GM12878 (cell line): ENCODE data around the gene SNX2. TPM values are rescaled to one million over a fixed set of nuclear protein-coding genes. Genes with fewer than 3 reads are reported as not detected.

Experiments
- ATAC-seq: fragments of 200-7000 bp; cut with Tn5 transposase; 3 replicates; pipeline ENCODE4 v1.9.1; 2020; ENCODE audit warnings: mild to moderate bottlenecking, moderate library complexity
- BruUV-seq: library from RNA; stranded (reverse); fragments of 400-500 nt; replicated peaks from 2 replicates; lab custom pipeline; 2021; lab: Mats Ljungman, UMichigan
- CTCF ChIA-PET: fragments of 300-600 bp; sonication (Branson Sonifier 250); formaldehyde crosslinking; extraction: SDS; loops from one replicate; lab custom pipeline; 2021; ENCODE audit warnings: inconsistent platforms; lab: Yijun Ruan, JAX
- POLR2A ChIA-PET: fragments of 350-600 bp; formaldehyde crosslinking; extraction: SDS; loops from one replicate; lab custom pipeline; 2021; ENCODE audit warnings: inconsistent platforms; lab: Charles Lee
- RAD21 ChIA-PET: fragments of 300-600 bp; sonication (Branson Sonifier 250); formaldehyde crosslinking; loops from one replicate; lab custom pipeline; 2023; ENCODE audit warnings: antibody characterized with exemption; ENCODE audit not compliant: unreplicated experiment; lab: Charles Lee
- SMC1A ChIA-PET: fragments of 300-600 bp; sonication (Branson Sonifier 250); formaldehyde crosslinking; loops from one replicate; lab custom pipeline; 2023; ENCODE audit not compliant: unreplicated experiment, uncharacterized antibody; lab: Charles Lee
- DNase-seq: peaks from one replicate; pipeline ENCODE4 v3.0.0-alpha.2; 2011; ENCODE audit warnings: low read depth, low spot score
- FAIRE-seq: peaks from 3 replicates; lab custom pipeline; 2011; peaks lifted over from hg19 to GRCh38; lab: Jason Lieb, UNC
- H2AFZ ChIP-seq: 2 replicates; pipeline ENCODE4 v1.6.0; 2011; ENCODE audit warnings: low read depth, low read length, control low read depth; ENCODE audit not compliant: control insufficient read depth
- H3K27ac ChIP-seq: 2 replicates; pipeline ENCODE4 v1.5.1; 2011; ENCODE audit warnings: control low read depth; ENCODE audit not compliant: control insufficient read depth, insufficient read depth
- H3K27me3 ChIP-seq, 2 experiments: replicated peaks in 1 of 2; 2 replicates each; pipeline versions ENCODE4 v1.6.0 to v1.6.1; 2011; ENCODE audit warnings: low read length in 1 of 2; ENCODE audit not compliant: control insufficient read depth in 2 of 2, insufficient read depth in 2 of 2
- H3K36me3 ChIP-seq, 2 experiments: 2 replicates each; pipeline ENCODE4 v1.5.1; 2011; ENCODE audit warnings: low read length in 1 of 2; ENCODE audit not compliant: control insufficient read depth in 2 of 2, insufficient read depth in 2 of 2
- H3K4me1 ChIP-seq: 2 replicates; pipeline ENCODE4 v1.6.1; 2011; ENCODE audit warnings: mild to moderate bottlenecking, low read length, moderate library complexity, mixed read lengths; ENCODE audit not compliant: control insufficient read depth, insufficient read depth
- H3K4me2 ChIP-seq: 2 replicates; pipeline ENCODE4 v1.6.0; 2011; ENCODE audit warnings: control low read depth; ENCODE audit not compliant: control insufficient read depth, insufficient read depth
- H3K4me3 ChIP-seq: fragments of 200-600 bp; sonication (generic); 2 replicates; pipeline ENCODE4 v1.5.1; 2016
- H3K79me2 ChIP-seq: 2 replicates; pipeline ENCODE4 v1.6.0; 2011; ENCODE audit warnings: low read length; ENCODE audit not compliant: control insufficient read depth, insufficient read depth
- H3K9ac ChIP-seq: 2 replicates; pipeline ENCODE4 v1.8.0; 2011; ENCODE audit warnings: low read length, control low read depth, mixed read lengths; ENCODE audit not compliant: control insufficient read depth, insufficient read depth
- H3K9me3 ChIP-seq: replicated peaks from 3 replicates; pipeline ENCODE4 v1.5.1; 2011; ENCODE audit warnings: mild to moderate bottlenecking, low read length; ENCODE audit not compliant: control insufficient read depth, insufficient read depth
- H4K20me1 ChIP-seq: 2 replicates; pipeline ENCODE4 v1.6.0; 2011; ENCODE audit not compliant: control insufficient read depth, insufficient read depth
- IRF4 ChIP-seq: IDR thresholded peaks from 2 replicates; pipeline ENCODE4 v1.6.1; 2011; ENCODE audit warnings: low read depth, low read length
- NFYB ChIP-seq: IDR thresholded peaks from 2 replicates; pipeline ENCODE4 v1.6.1; 2011; ENCODE audit warnings: low read depth, mild to moderate bottlenecking, low read length, improper control_type of control experiment, moderate library complexity; ENCODE audit not compliant: insufficient read depth
- POU2F2 ChIP-seq: IDR thresholded peaks from 3 replicates; pipeline ENCODE4 v1.6.1; 2011; ENCODE audit warnings: low read depth, mild to moderate bottlenecking, low read length, borderline replicate concordance
- SPI1 ChIP-seq: IDR thresholded peaks from 2 replicates; pipeline ENCODE4 v1.6.1; 2011; ENCODE audit warnings: low read depth, mild to moderate bottlenecking, low read length, moderate library complexity, borderline replicate concordance; ENCODE audit not compliant: insufficient read depth
- SREBF1 ChIP-seq: IDR thresholded peaks from 2 replicates; pipeline ENCODE4 v1.6.1; 2012; ENCODE audit warnings: mild to moderate bottlenecking, low read length
- SUPT20H ChIP-seq: IDR thresholded peaks from 2 replicates; pipeline ENCODE4 v1.6.1; 2011; ENCODE audit warnings: low read depth, mild to moderate bottlenecking, low read length, moderate library complexity, borderline replicate concordance; ENCODE audit not compliant: control insufficient read depth
- WGBS: methylation state at CpG from one replicate; pipeline ENCODE4 v1.1.6; 2016; ENCODE audit warnings: low lambda C conversion rate; ENCODE audit not compliant: insufficient replicate concordance, insufficient coverage; ENCODE audit errors: missing lambda C conversion rate; 5-methylcytosine and 5-hydroxymethylcytosine counted together
- in situ Hi-C: fragments of 300-500 bp; cut with MboI; formaldehyde crosslinking; loops from 9 replicates; pipeline ENCODE4 v1.14.3; 2018; ENCODE audit warnings: mixed read lengths
- intact Hi-C: fragments of 100-400 bp; cut with micrococcal nuclease; formaldehyde crosslinking; loops from one replicate; pipeline ENCODE4 v1.14.2; 2022; ENCODE audit not compliant: unreplicated experiment
- polyA plus RNA-seq, 11 experiments: library from polyadenylated mRNA; depleted of rRNA in 4 of 11; unstranded in 6 of 11; stranded (reverse) in 5 of 11; fragments of >200 nt; fragmentation: Nextera tagmentation in 4 of 11; fragmentation: Illumina TruSeq in 1 of 11; extraction: Ambion mirVana in 4 of 11; extraction: Trizol in 1 of 11; gene quantifications; 1 replicate in 1 of 11; 2 replicates in 10 of 11; pipeline versions ENCODE4 v1.2.1 to v1.2.3, GENCODE V29; 2011 to 2016; ENCODE audit warnings: inconsistent platforms in 2 of 11, missing spikeins in 2 of 11, low read depth in 1 of 11
- total RNA-seq, 4 experiments: library from RNA; depleted of rRNA in 3 of 4; stranded (reverse); fragments of >200 nt in 3 of 4; fragmentation: Illumina TruSeq in 1 of 4; extraction: Trizol in 1 of 4; gene quantifications; 2 replicates each; pipeline versions ENCODE4 v1.2.1 to v1.2.3, GENCODE V29; 2013 to 2021
- TF ChIP-seq, protein P1 (sequence below): IDR thresholded peaks from 2 replicates; pipeline ENCODE4 v1.6.1; 2011; ENCODE audit warnings: low read depth, low read length, improper control_type of control experiment, borderline replicate concordance
- TF ChIP-seq, protein P2 (sequence below): fragments of 450-650 bp; IDR thresholded peaks from 2 replicates; pipeline ENCODE4 v1.6.1; 2017; ENCODE audit warnings: mild to moderate bottlenecking
- TF ChIP-seq, protein P3 (sequence below): fragments of 450-650 bp; IDR thresholded peaks from 2 replicates; pipeline ENCODE4 v1.6.1; 2017; ENCODE audit warnings: mild to moderate bottlenecking, low read depth, inconsistent platforms; ENCODE audit not compliant: poor library complexity, severe bottlenecking

The SNX2 gene
- total and polyA plus RNA-seq, 10 of the 15 experiments (the other 5 are each of a cell fraction or from before 2014, with no cell fraction given), result 46.3 to 84.3 (median 63.0) TPM

DNA sequence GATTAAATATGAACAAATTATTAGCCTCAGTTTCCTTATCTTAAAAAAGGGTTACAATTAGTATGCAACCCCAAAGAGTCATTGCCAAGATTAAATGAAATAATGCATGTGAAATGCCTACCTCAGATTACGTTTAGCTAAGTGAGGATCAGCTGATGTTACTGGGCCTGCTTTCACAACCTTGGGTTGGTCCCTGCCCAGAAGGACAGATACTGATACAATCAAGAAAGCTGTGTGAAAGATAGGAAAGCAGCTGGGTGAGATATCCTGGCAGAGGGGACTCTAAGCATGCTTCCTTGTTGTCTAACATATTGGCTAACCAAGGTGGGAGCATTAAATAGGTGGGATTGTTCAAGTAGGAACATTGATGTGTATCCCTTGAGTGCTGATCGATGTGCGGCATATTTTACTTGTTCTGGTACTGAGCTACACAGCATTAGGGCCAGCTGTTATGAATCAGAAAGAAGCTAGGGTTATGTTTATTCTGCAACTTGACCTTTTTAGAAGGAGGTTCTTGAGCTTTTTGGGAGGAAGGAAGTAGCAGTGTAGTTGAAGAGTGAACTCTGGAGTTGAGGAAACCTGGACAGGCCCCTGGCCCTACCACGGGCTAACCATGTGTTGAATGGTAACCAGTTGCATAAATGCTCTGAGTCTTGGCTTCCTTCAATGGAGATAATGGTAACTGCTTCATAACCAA is 99.4 kb downstream of the SNX2 start (continued):
- TF ChIP-seq, protein P1, sequence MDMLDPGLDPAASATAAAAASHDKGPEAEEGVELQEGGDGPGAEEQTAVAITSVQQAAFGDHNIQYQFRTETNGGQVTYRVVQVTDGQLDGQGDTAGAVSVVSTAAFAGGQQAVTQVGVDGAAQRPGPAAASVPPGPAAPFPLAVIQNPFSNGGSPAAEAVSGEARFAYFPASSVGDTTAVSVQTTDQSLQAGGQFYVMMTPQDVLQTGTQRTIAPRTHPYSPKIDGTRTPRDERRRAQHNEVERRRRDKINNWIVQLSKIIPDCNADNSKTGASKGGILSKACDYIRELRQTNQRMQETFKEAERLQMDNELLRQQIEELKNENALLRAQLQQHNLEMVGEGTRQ, result no peak
- TF ChIP-seq, protein P2, sequence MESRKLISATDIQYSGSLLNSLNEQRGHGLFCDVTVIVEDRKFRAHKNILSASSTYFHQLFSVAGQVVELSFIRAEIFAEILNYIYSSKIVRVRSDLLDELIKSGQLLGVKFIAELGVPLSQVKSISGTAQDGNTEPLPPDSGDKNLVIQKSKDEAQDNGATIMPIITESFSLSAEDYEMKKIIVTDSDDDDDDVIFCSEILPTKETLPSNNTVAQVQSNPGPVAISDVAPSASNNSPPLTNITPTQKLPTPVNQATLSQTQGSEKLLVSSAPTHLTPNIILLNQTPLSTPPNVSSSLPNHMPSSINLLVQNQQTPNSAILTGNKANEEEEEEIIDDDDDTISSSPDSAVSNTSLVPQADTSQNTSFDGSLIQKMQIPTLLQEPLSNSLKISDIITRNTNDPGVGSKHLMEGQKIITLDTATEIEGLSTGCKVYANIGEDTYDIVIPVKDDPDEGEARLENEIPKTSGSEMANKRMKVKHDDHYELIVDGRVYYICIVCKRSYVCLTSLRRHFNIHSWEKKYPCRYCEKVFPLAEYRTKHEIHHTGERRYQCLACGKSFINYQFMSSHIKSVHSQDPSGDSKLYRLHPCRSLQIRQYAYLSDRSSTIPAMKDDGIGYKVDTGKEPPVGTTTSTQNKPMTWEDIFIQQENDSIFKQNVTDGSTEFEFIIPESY, result no peak
- TF ChIP-seq, protein P3, sequence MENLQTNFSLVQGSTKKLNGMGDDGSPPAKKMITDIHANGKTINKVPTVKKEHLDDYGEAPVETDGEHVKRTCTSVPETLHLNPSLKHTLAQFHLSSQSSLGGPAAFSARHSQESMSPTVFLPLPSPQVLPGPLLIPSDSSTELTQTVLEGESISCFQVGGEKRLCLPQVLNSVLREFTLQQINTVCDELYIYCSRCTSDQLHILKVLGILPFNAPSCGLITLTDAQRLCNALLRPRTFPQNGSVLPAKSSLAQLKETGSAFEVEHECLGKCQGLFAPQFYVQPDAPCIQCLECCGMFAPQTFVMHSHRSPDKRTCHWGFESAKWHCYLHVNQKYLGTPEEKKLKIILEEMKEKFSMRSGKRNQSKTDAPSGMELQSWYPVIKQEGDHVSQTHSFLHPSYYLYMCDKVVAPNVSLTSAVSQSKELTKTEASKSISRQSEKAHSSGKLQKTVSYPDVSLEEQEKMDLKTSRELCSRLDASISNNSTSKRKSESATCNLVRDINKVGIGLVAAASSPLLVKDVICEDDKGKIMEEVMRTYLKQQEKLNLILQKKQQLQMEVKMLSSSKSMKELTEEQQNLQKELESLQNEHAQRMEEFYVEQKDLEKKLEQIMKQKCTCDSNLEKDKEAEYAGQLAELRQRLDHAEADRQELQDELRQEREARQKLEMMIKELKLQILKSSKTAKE, result no peak
- TF ChIP-seq IRF4, result no peak

DNA sequence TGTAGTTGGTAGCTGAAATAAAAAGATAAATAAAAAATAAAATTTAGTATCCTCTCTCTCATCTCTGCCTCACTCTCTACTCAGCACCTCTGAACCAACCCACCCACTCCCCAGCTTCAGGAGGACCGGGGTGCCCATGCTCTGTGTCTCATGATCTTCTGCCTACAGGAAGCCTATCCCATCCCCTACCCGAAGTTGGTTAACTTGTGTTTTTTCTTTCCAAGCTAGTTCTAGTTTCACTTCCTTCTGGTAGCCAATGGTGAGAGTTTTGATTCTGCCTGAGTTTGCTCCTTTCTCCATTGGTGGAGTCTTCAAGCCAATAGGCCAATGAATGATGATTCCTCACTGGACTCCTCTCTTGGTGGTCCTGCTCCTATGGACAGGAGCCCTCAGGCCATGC is 102.6 kb downstream of the SNX2 start:
- no peak overlapping the region for H3K4me2 ChIP-seq
- POLR2A ChIA-PET, result interaction anchor here (0.6 kb wide), 1 partner anchor 24 kb away, joined by 10 read pairs; no protein-coding TSS in a partner anchor
- no peak for FAIRE-seq
- no peak overlapping the region for H2AFZ ChIP-seq
- no peaks in the 10 kb centered on the region for H3K27me3 ChIP-seq
- in situ Hi-C loops (no loop called here), intact Hi-C loops (no loop called here)
- SMC1A ChIA-PET, result no interaction called here
- peaks cover 5% of the 10 kb centered on the region; the same call in 1 of the 2 replicates for H3K4me1 ChIP-seq
- no TSS peak for BruUV-seq
- no peaks in the 10 kb centered on the region for H3K36me3 ChIP-seq
- no peak for TF ChIP-seq SUPT20H
- TF ChIP-seq SREBF1, result no peak
- peak; percentile 87 for TF ChIP-seq SPI1
- TF ChIP-seq POU2F2, result no peak
- 0 out of 2 replicates have a peak, but pooled peaks have one; percentile 30 for TF ChIP-seq NFYB
- H3K9ac ChIP-seq, result no peak overlapping the region
- H4K20me1 ChIP-seq, result no peaks in the 10 kb centered on the region
- H3K9me3 ChIP-seq, result no peaks in the 10 kb centered on the region; the same call in 2 of the 3 replicates
- peak; percentile 75 for ATAC-seq
- RAD21 ChIA-PET, result no interaction called here
- H3K27ac ChIP-seq, result no peak overlapping the region
- CTCF ChIA-PET, result interaction anchor here (0.6 kb wide), 1 partner anchor 224 kb away, joined by 3 read pairs; no protein-coding TSS in a partner anchor
- 17% methylated on average over 2 of the region's 2 CpGs for WGBS
- no peak for DNase-seq
- no peak overlapping the region for H3K4me3 ChIP-seq
- no peaks in the 10 kb centered on the region for H3K79me2 ChIP-seq
